Smooth muscle cell (in vitro differentiated cells): ENCODE results near the gene CC2D2A. TPM values are rescaled to one million over a fixed set of nuclear protein-coding genes. Genes with fewer than 3 reads are reported as not detected.

Source experiments
- DNase-seq: peaks from one replicate; lab custom pipeline; 2025; ENCODE audit not compliant: unreplicated experiment; lab: John Stamatoyannopoulos, UW
- H2AFZ ChIP-seq: fragments of 200-600 bp; sonication (generic); 2 replicates; pipeline ENCODE4 v1.6.0; 2016; ENCODE audit warnings: antibody characterized with exemption, low read depth, mild to moderate bottlenecking
- H3F3A ChIP-seq: fragments of 200-600 bp; sonication (generic); 2 replicates; pipeline ENCODE4 v1.6.0; 2017; ENCODE audit warnings: antibody characterized with exemption, low read depth
- H3K27ac ChIP-seq: fragments of 200-600 bp; sonication (generic); 2 replicates; pipeline ENCODE4 v1.5.1; 2016; ENCODE audit warnings: low read depth, mild to moderate bottlenecking
- H3K27me3 ChIP-seq: fragments of 200-600 bp; sonication (generic); 2 replicates; pipeline ENCODE4 v1.6.1; 2016; ENCODE audit warnings: low read depth, mild to moderate bottlenecking
- H3K36me3 ChIP-seq: fragments of 200-600 bp; sonication (generic); 2 replicates; pipeline ENCODE4 v1.5.1; 2016; ENCODE audit warnings: low read depth
- H3K4me1 ChIP-seq: fragments of 200-600 bp; sonication (generic); 2 replicates; pipeline ENCODE4 v1.5.1; 2016; ENCODE audit warnings: low read depth
- H3K4me2 ChIP-seq: fragments of 200-600 bp; sonication (generic); 2 replicates; pipeline ENCODE4 v1.6.0; 2016; ENCODE audit warnings: mild to moderate bottlenecking
- H3K4me3 ChIP-seq: fragments of 200-600 bp; sonication (generic); 2 replicates; pipeline ENCODE4 v1.5.1; 2016; ENCODE audit warnings: mild to moderate bottlenecking
- H3K79me2 ChIP-seq: fragments of 200-600 bp; sonication (generic); 2 replicates; pipeline ENCODE4 v1.6.0; 2016; ENCODE audit warnings: low read depth, mild to moderate bottlenecking
- H3K9ac ChIP-seq: fragments of 200-600 bp; sonication (generic); 2 replicates; pipeline ENCODE4 v1.6.0; 2016; ENCODE audit warnings: low read depth
- H3K9me3 ChIP-seq: fragments of 200-600 bp; sonication (generic); replicated peaks from 2 replicates; pipeline ENCODE4 v1.5.1; 2016; ENCODE audit warnings: low read depth
- H4K20me1 ChIP-seq: fragments of 200-600 bp; sonication (generic); 2 replicates; pipeline ENCODE4 v1.6.0; 2016; ENCODE audit warnings: low read depth
- WGBS: methylation state at CpG from one replicate; pipeline ENCODE4 v1.1.7; 2016; ENCODE audit warnings: low lambda C conversion rate; 5-methylcytosine and 5-hydroxymethylcytosine counted together
- polyA plus RNA-seq: library from polyadenylated mRNA; unstranded; fragments of >200 nt; fragmentation: Nextera tagmentation; extraction: Ambion mirVana; gene quantifications from 2 replicates; pipeline ENCODE4 v1.2.1, GENCODE V29; 2016
- total RNA-seq: library from RNA; depleted of rRNA; stranded (reverse); fragments of >200 nt; gene quantifications from 2 replicates; pipeline ENCODE4 v1.2.3, GENCODE V29; 2014
- TF ChIP-seq, protein P1 (sequence below): fragments of 200-600 bp; sonication (generic); IDR thresholded peaks from 2 replicates; pipeline ENCODE4 v1.5.1; 2017; ENCODE audit warnings: borderline replicate concordance, mild to moderate bottlenecking, antibody characterized with exemption; ENCODE audit not compliant: insufficient read depth, poor library complexity, severe bottlenecking

The CC2D2A gene
- total and polyA plus RNA-seq, 2 experiments from 2014 or later = 12.8 to 15.0 TPM

DNA sequence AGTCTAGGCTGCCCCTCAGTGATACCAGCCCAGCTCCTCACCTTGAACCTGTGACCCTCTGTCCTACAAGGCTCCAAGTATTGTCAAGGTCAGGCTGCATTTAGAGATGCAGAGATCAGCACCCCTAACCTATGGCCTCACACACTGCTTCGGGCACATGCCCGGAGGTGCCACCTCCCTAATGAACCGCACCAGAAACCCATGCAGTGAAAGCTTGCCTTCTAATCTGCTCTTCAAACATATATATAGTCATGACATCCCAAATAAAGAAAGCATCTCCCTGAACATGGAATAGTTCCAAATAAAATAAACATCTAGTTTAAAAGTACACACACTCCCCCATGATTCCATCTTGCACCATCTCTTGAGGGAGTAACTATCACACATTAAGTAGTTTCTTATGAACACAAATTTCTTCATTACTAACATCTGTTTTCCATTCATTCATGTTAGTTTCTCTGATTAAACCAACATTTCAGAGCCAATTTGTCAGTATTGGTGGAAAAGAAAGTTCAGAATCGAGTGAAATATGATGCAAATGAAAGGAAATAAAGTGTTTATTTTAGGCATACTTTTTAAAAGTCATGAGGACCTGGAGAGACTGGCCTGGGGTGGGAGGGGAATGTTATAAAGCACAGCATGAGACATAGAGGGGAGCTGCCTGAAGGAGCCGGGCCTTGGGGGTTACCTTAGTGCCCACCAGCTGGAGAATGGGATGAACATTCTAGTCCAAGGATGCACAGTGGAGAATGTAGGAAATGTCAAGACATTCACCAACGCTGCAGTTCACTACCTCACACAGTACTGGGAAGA, 19.2 kb downstream of the CC2D2A start:
- Histone ChIP-seq H3K9me3 (peaks cover 3% of the 10 kb centered on the region), H4K20me1 (no peaks in the 10 kb centered on the region), H3K4me3 (no peak overlapping the region), H3K4me2 (no peak overlapping the region), H3F3A (no peaks in the 10 kb centered on the region), H3K27ac (no peak overlapping the region), H2AFZ (no peak overlapping the region), H3K4me1 (no peaks in the 10 kb centered on the region), H3K36me3 (peaks cover 16% of the 10 kb centered on the region), H3K79me2 (no peaks in the 10 kb centered on the region), H3K27me3 (no peaks in the 10 kb centered on the region), H3K9ac (no peak overlapping the region)
- TF ChIP-seq, protein P1, sequence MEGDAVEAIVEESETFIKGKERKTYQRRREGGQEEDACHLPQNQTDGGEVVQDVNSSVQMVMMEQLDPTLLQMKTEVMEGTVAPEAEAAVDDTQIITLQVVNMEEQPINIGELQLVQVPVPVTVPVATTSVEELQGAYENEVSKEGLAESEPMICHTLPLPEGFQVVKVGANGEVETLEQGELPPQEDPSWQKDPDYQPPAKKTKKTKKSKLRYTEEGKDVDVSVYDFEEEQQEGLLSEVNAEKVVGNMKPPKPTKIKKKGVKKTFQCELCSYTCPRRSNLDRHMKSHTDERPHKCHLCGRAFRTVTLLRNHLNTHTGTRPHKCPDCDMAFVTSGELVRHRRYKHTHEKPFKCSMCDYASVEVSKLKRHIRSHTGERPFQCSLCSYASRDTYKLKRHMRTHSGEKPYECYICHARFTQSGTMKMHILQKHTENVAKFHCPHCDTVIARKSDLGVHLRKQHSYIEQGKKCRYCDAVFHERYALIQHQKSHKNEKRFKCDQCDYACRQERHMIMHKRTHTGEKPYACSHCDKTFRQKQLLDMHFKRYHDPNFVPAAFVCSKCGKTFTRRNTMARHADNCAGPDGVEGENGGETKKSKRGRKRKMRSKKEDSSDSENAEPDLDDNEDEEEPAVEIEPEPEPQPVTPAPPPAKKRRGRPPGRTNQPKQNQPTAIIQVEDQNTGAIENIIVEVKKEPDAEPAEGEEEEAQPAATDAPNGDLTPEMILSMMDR = no peak
- 96% methylated on average over 6 of the region's 6 CpGs for WGBS
- DNase-seq = no peak

DNA sequence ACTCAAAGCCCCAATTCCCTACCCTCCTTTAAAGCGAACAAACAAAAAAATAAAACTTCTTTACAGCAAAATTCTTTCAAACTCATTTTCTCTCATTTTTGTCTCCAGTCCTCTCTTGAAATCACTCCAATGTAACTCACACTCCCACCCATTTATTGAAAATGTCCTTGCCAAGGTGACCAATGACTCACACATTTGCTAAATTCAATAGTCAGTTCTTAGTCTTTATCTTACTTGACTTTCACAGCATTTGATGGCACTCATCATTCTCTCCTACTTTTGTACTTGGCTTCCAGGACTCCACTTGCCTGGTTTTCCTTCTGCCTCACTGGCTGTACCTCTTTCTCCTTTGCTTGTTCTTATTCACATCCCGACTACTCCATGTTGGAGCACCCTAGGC, 19.9 kb downstream of the CC2D2A start:
- Histone ChIP-seq H3F3A (no peaks in the 10 kb centered on the region), H3K27me3 (no peaks in the 10 kb centered on the region), H3K9ac (no peak overlapping the region), H4K20me1 (no peaks in the 10 kb centered on the region), H3K4me1 (no peaks in the 10 kb centered on the region), H3K4me2 (no peak overlapping the region), H3K79me2 (no peaks in the 10 kb centered on the region), H3K9me3 (peaks cover 3% of the 10 kb centered on the region), H3K27ac (no peak overlapping the region), H3K4me3 (no peak overlapping the region), H3K36me3 (peaks cover 16% of the 10 kb centered on the region), H2AFZ (no peak overlapping the region)
- DNase-seq = no peak
- TF ChIP-seq, protein P1 = no peak
- WGBS = 87% methylated on average over 2 of the region's 2 CpGs

DNA sequence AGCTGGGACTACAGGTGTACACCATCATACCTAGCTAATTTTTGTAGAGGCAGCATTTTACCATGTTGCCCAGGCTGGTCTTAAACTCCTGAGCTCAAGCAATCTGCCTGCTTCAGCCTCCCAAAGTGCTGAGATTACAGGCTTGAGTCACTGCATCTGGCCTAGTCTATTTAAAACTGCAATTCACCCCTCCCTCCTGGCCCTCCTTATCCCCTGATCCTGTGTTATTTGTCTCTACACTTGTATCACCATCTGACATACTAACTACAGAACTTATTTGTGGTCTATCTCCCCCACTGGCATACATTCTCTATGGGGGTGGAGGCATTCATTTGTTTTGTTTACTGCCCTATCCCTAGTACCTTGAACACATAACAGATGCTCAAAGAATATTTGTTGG, 23.7 kb downstream of the CC2D2A start:
- no peak overlapping the region for H2AFZ ChIP-seq
- no peak for DNase-seq
- no peaks in the 10 kb centered on the region for H3K79me2 ChIP-seq
- no peak overlapping the region for H3K4me2 ChIP-seq
- H3K36me3 ChIP-seq = peaks cover 13% of the 10 kb centered on the region
- no peak overlapping the region for H3K9ac ChIP-seq
- TF ChIP-seq, protein P1 = no peak
- H3F3A ChIP-seq = no peaks in the 10 kb centered on the region
- no peak overlapping the region for H3K27ac ChIP-seq
- no peaks in the 10 kb centered on the region for H3K9me3 ChIP-seq
- H3K4me3 ChIP-seq = no peak overlapping the region
- H3K4me1 ChIP-seq = no peaks in the 10 kb centered on the region
- H4K20me1 ChIP-seq = no peaks in the 10 kb centered on the region
- no peaks in the 10 kb centered on the region for H3K27me3 ChIP-seq

DNA sequence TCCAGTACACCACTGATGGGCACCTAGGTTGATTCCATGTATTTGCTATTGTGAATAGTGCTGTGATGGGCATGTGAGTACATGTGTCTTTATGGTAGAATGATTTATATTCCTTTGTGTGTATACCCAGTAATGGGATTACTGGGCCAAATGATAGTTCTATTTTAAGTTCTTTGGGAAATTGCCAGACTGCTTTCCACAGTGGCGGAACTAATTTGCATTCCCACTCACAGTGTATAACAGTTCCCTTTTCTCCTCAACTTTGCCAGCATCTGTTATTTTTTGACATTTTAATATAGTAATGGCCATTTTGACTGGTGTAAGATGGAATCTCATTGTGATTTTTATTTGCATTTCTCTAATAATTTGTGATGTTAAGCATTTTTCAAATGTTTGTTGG, 25.9 kb downstream of the CC2D2A start:
- WGBS = 82% methylated on average over 1 of the region's 1 CpG
- H3K27ac ChIP-seq = no peak overlapping the region
- no peak overlapping the region for H2AFZ ChIP-seq
- H3F3A ChIP-seq = no peaks in the 10 kb centered on the region
- H4K20me1 ChIP-seq = no peaks in the 10 kb centered on the region
- no peaks in the 10 kb centered on the region for H3K9me3 ChIP-seq
- no peaks in the 10 kb centered on the region for H3K4me1 ChIP-seq
- H3K4me2 ChIP-seq = no peak overlapping the region
- DNase-seq = no peak
- no peak overlapping the region for H3K4me3 ChIP-seq
- TF ChIP-seq, protein P1 = no peak
- no peak overlapping the region for H3K9ac ChIP-seq
- H3K79me2 ChIP-seq = no peaks in the 10 kb centered on the region
- peaks cover 4% of the 10 kb centered on the region for H3K36me3 ChIP-seq
- H3K27me3 ChIP-seq = no peaks in the 10 kb centered on the region
